ENCODE measurements around the gene ARHGEF16. TPM values are rescaled to one million over a fixed set of nuclear protein-coding genes. Genes with fewer than 3 reads are reported as not detected.

Gene ARHGEF16
- total RNA-seq, 1 donor from 2014 or later, result 11.3 TPM

- H3K27ac Mint-ChIP-seq (ENCODE audit: unreplicated experiment), result no peak overlapping the region
Observed at GRCh38 chr1:3488432-3488831, 34.0 kb downstream of the ARHGEF16 start.

DNA sequence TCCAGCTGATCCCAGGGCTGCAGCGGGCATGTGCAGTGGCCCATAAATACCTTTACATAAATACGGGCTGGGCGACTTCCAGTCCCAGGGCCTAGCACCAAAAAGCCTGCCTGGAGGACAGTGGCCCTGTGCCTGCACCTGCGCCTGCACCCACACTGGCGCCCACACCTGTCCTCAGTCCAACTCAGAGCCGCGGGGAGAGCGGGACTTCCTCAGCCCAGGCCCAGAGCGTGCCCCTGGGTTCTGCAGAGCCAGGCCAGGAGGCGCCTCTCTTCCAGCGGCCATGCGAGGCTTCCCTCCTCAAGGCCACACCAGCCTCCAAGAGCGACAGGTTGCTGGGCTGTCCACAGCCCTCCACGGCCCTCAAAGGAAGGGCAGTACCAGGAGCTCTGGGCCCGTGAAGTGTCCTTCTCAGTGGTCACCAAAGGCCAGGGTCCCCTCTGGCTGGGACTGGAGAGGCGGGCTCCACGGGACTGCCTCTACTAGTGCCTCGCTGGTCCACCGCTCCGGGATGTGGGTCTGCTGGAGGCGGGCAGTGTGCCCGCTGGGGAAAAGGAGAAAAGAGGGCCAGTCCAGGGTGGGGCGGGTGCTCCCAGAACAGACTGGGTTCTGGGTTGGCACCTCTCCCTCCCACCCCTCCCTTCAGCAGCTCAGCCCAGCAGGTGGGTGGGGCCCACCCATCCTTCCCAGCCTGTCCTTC is 35.7 kb downstream of the ARHGEF16 start:
- Mint-ChIP-seq H3K9me3 (peaks cover 12% of the 10 kb centered on the region), H3K36me3 (ENCODE audit: low read depth) (peaks cover 13% of the 10 kb centered on the region), H3K27me3 (ENCODE audit: low read depth) (no peaks in the 10 kb centered on the region), H3K4me1 (peaks cover 5% of the 10 kb centered on the region), H3K4me3 (no peak overlapping the region), H3K27ac (ENCODE audit: unreplicated experiment) (no peak overlapping the region)
- no peak for DNase-seq (ENCODE audit: low read depth, low spot score)
- no peak for TF ChIP-seq CTCF (conservative IDR thresholded peaks at IDR 0.05)

More at GRCh38 chr1:3488432-3488831, 34.0 kb downstream of the ARHGEF16 start:
- peaks cover 5% of the 10 kb centered on the region for H3K4me1 Mint-ChIP-seq
- TF ChIP-seq CTCF (conservative IDR thresholded peaks at IDR 0.05), result no peak
- peaks cover 12% of the 10 kb centered on the region for H3K9me3 Mint-ChIP-seq
- no peak overlapping the region for H3K4me3 Mint-ChIP-seq
- peaks cover 2% of the 10 kb centered on the region for H3K27me3 Mint-ChIP-seq (ENCODE audit: low read depth)
- peaks cover 13% of the 10 kb centered on the region for H3K36me3 Mint-ChIP-seq (ENCODE audit: low read depth)
- no peak for DNase-seq (ENCODE audit: low read depth, low spot score)

GRCh38 chr1:3491291-3492246 is 37.1 kb downstream of the ARHGEF16 start:
- H3K27ac Mint-ChIP-seq (ENCODE audit: unreplicated experiment), result no peak overlapping the region
- TF ChIP-seq CTCF (conservative IDR thresholded peaks at IDR 0.05), result peak; percentile 99
- DNase-seq (ENCODE audit: low read depth, low spot score), result peak; percentile 88
- no peaks in the 10 kb centered on the region for H3K27me3 Mint-ChIP-seq (ENCODE audit: low read depth)
- H3K9me3 Mint-ChIP-seq, result peaks cover 12% of the 10 kb centered on the region
- peaks cover 5% of the 10 kb centered on the region for H3K4me1 Mint-ChIP-seq
- H3K4me3 Mint-ChIP-seq, result no peak overlapping the region
- H3K36me3 Mint-ChIP-seq (ENCODE audit: low read depth), result peaks cover 13% of the 10 kb centered on the region

GRCh38 chr1:3492545-3493246 is 38.2 kb downstream of the ARHGEF16 start:
- H3K9me3 Mint-ChIP-seq, result peaks cover 12% of the 10 kb centered on the region
- no peaks in the 10 kb centered on the region for H3K27me3 Mint-ChIP-seq (ENCODE audit: low read depth)
- peaks cover 13% of the 10 kb centered on the region for H3K36me3 Mint-ChIP-seq (ENCODE audit: low read depth)
- no peak overlapping the region for H3K4me3 Mint-ChIP-seq
- no peak for DNase-seq (ENCODE audit: low read depth, low spot score)
- H3K27ac Mint-ChIP-seq (ENCODE audit: unreplicated experiment), result no peak overlapping the region
- TF ChIP-seq CTCF (conservative IDR thresholded peaks at IDR 0.05), result no peak
- H3K4me1 Mint-ChIP-seq, result peaks cover 5% of the 10 kb centered on the region
